Sigmoid colon (tissue), 4 donors: ENCODE data around the gene MTMR4.

ENCODE experiments used
- CTCF ChIP-seq, 4 experiments: fragments of 450-650 bp in 3 of 4; fragments of 200-600 bp in 1 of 4; IDR thresholded peaks; one replicate each; pipeline ENCODE4 v1.5.1; 2016 to 2019; ENCODE audit warnings: antibody characterized with exemption in 4 of 4, mild to moderate bottlenecking in 3 of 4, moderate library complexity in 2 of 4
- POLR2AphosphoS5 ChIP-seq, 4 donors: sonication (generic); formaldehyde crosslinking; IDR thresholded peaks; one replicate each; pipeline ENCODE4 v1.6.1; 2017; ENCODE audit warnings: antibody characterized with exemption in 4 of 4

- no peak for TF ChIP-seq CTCF (IDR thresholded peaks at IDR 0.05)
- no peak for TF ChIP-seq POLR2AphosphoS5 (IDR thresholded peaks at IDR 0.05)
Observed at GRCh38 chr17:58480090-58480489, 34.3 kb downstream of the MTMR4 start.
